Liver (tissue), 9 donors: ENCODE results near the gene MEF2A. TPM values are rescaled to one million over a fixed set of nuclear protein-coding genes. Genes with fewer than 3 reads are reported as not detected.
A peak's percentile ranks its signal among the peaks of the same experiment; 100 is the strongest.

Experiments used
- DNase-seq: peaks from one replicate; pipeline ENCODE4 v3.0.0-alpha.2; 2017; ENCODE audit warnings: low spot score
- H3K27ac ChIP-seq, 2 donors: one replicate each; pipeline ENCODE4 v1.7.0; 2013; ENCODE audit warnings: inconsistent platforms in 2 of 2, low read length in 2 of 2, control low read depth in 1 of 2, low read depth in 1 of 2, mild to moderate bottlenecking in 1 of 2
- H3K27me3 ChIP-seq, 4 donors: one replicate each; pipeline versions ENCODE4 v1.6.1 to v1.7.0; 2013; ENCODE audit warnings: low read length in 3 of 4, inconsistent platforms in 1 of 4, mild to moderate bottlenecking in 1 of 4, moderate library complexity in 1 of 4; ENCODE audit not compliant: control insufficient read depth in 4 of 4, insufficient read depth in 4 of 4
- H3K36me3 ChIP-seq, 4 donors: one replicate each; pipeline versions ENCODE4 v1.6.1 to v1.7.0; 2013; ENCODE audit warnings: low read length in 3 of 4, mild to moderate bottlenecking in 3 of 4, low read depth in 1 of 4, moderate library complexity in 1 of 4; ENCODE audit not compliant: control insufficient read depth in 4 of 4, insufficient read depth in 3 of 4
- H3K4me1 ChIP-seq, 4 donors: one replicate each; pipeline versions ENCODE4 v1.6.1 to v1.7.0; 2013; ENCODE audit warnings: low read length in 3 of 4, mild to moderate bottlenecking in 3 of 4, moderate library complexity in 1 of 4; ENCODE audit not compliant: control insufficient read depth in 4 of 4, insufficient read depth in 4 of 4
- H3K4me3 ChIP-seq, 3 donors: one replicate each; pipeline versions ENCODE4 v1.6.1 to v1.7.0; 2013; ENCODE audit warnings: low read length in 3 of 3, control low read depth in 1 of 3, low read depth in 1 of 3, mild to moderate bottlenecking in 1 of 3
- H3K9ac ChIP-seq, 2 donors: one replicate each; pipeline ENCODE4 v1.7.0; 2013; ENCODE audit warnings: low read length in 2 of 2, mild to moderate bottlenecking in 2 of 2, moderate library complexity in 2 of 2, control low read depth in 1 of 2, low read depth in 1 of 2
- H3K9me3 ChIP-seq, 4 donors: one replicate each; pipeline versions ENCODE4 v1.6.1 to v1.7.0; 2013; ENCODE audit warnings: low read length in 3 of 4; ENCODE audit not compliant: control insufficient read depth in 4 of 4
- ATF3 ChIP-seq: IDR thresholded peaks from 2 replicates; pipeline ENCODE4 v1.6.1; 2016; ENCODE audit warnings: antibody characterized with exemption
- CTCF ChIP-seq: fragments of 150-350 bp; IDR thresholded peaks from 2 replicates; pipeline ENCODE4 v1.5.1; 2017; ENCODE audit warnings: improper control_type of control experiment, low read depth, low read length; ENCODE audit not compliant: missing input control
- EGR1 ChIP-seq, 2 donors: IDR thresholded peaks; 2 replicates each; pipeline ENCODE4 v1.6.1; 2016 to 2018; ENCODE audit warnings: antibody characterized with exemption in 2 of 2, low read depth in 2 of 2
- FOXA1 ChIP-seq: IDR thresholded peaks from 2 replicates; pipeline ENCODE4 v1.6.1; 2016; ENCODE audit warnings: antibody characterized with exemption
- FOXA2 ChIP-seq: IDR thresholded peaks from 2 replicates; pipeline ENCODE4 v1.6.1; 2016; ENCODE audit warnings: antibody characterized with exemption
- GABPA ChIP-seq, 2 donors: IDR thresholded peaks in 1 of 2; conservative IDR thresholded peaks in 1 of 2; 2 replicates each; pipeline ENCODE4 v1.6.1; 2016; ENCODE audit warnings: antibody characterized with exemption in 2 of 2, mild to moderate bottlenecking in 1 of 2, moderate library complexity in 1 of 2
- HNF4G ChIP-seq: IDR thresholded peaks from 2 replicates; pipeline ENCODE4 v1.6.1; 2016; ENCODE audit warnings: antibody characterized with exemption
- JUND ChIP-seq, 2 donors: IDR thresholded peaks; 2 replicates each; pipeline ENCODE4 v1.6.1; 2016; ENCODE audit warnings: antibody characterized with exemption in 2 of 2
- MAX ChIP-seq: IDR thresholded peaks from 2 replicates; pipeline ENCODE4 v1.6.1; 2016; ENCODE audit warnings: antibody characterized with exemption
- NR2F2 ChIP-seq: IDR thresholded peaks from 2 replicates; pipeline ENCODE4 v1.6.1; 2016; ENCODE audit warnings: antibody characterized with exemption
- RAD21 ChIP-seq, 2 donors: IDR thresholded peaks; 2 replicates each; pipeline ENCODE4 v1.6.1; 2016; ENCODE audit warnings: antibody characterized with exemption in 2 of 2, mild to moderate bottlenecking in 2 of 2
- REST ChIP-seq: IDR thresholded peaks from 2 replicates; pipeline ENCODE4 v1.6.1; 2016; ENCODE audit warnings: antibody characterized with exemption, mild to moderate bottlenecking
- RXRA ChIP-seq, 2 donors: IDR thresholded peaks; 2 replicates each; pipeline ENCODE4 v1.6.1; 2017 to 2018; ENCODE audit warnings: antibody characterized with exemption in 2 of 2, mild to moderate bottlenecking in 1 of 2
- SP1 ChIP-seq: IDR thresholded peaks from 2 replicates; pipeline ENCODE4 v1.6.1; 2018; ENCODE audit warnings: antibody characterized with exemption, mild to moderate bottlenecking
- TAF1 ChIP-seq: conservative IDR thresholded peaks from 2 replicates; pipeline ENCODE4 v1.6.1; 2016; ENCODE audit warnings: antibody characterized with exemption, mild to moderate bottlenecking
- YY1 ChIP-seq: IDR thresholded peaks from 2 replicates; pipeline ENCODE4 v1.6.1; 2016; ENCODE audit warnings: antibody characterized with exemption, mild to moderate bottlenecking
- ZBTB33 ChIP-seq: IDR thresholded peaks from 2 replicates; pipeline ENCODE4 v1.6.1; 2016; ENCODE audit warnings: antibody characterized with exemption
- WGBS: extraction: QIAGEN DNeasy Blood & Tissue Kit; methylation state at CpG from one replicate; pipeline ENCODE4 v1.1.7; 2013; 5-methylcytosine and 5-hydroxymethylcytosine counted together
- polyA plus RNA-seq, 2 donors: library from polyadenylated mRNA; stranded (reverse) in 1 of 2; unstranded in 1 of 2; fragments of 200-250 nt in 1 of 2; fragments of >200 nt in 1 of 2; fragmentation: Nextera tagmentation in 1 of 2; extraction: Ambion mirVana in 1 of 2; gene quantifications; one replicate each; pipeline versions ENCODE4 v1.2.1 to v1.2.3, GENCODE V29; 2013 to 2015
- total RNA-seq, 2 donors: library from RNA; depleted of rRNA; stranded (reverse); fragments of >200 nt; gene quantifications; one replicate each; pipeline ENCODE4 v1.2.3, GENCODE V29; 2014
- donor health status: healthy.
- donor health status: healthy.
- donor health status: healthy.
- donor health status: healthy.
- donor health status: healthy.

Gene MEF2A
- total and polyA plus RNA-seq, 4 donors, result 8.5 to 45.9 (median 18.2) TPM

GRCh38 chr15:99674279-99674678, 108.5 kb downstream of the MEF2A start:
- H3K27ac ChIP-seq, result peak overlapping the region; percentile 28 to 43
- H3K4me1 ChIP-seq, result peaks cover 0 to 30% (median 5%) of the 10 kb centered on the region in 4 donors

GRCh38 chr15:99677540-99678134, 111.9 kb downstream of the MEF2A start:
- H3K9ac ChIP-seq, result no peak overlapping the region
- H3K27ac ChIP-seq, result no peak overlapping the region
- WGBS, result 87% methylated on average over 4 of the region's 4 CpGs
- no peak for DNase-seq
- H3K4me3 ChIP-seq, result no peak overlapping the region
- no peak for TF ChIP-seq RAD21 (IDR thresholded peaks at IDR 0.05)
- TF ChIP-seq ZBTB33, result no peak
- no peak for TF ChIP-seq TAF1
- no peak for TF ChIP-seq RXRA (IDR thresholded peaks at IDR 0.05)
- no peak for TF ChIP-seq REST
- no peak for TF ChIP-seq GABPA (IDR thresholded peaks at IDR 0.05 in 1 of 2, conservative IDR thresholded peaks at IDR 0.05 in 1 of 2)
- no peak for TF ChIP-seq JUND (IDR thresholded peaks at IDR 0.05)
- no peak for TF ChIP-seq NR2F2
- no peak for TF ChIP-seq CTCF
- no peak for TF ChIP-seq FOXA2
- no peak for TF ChIP-seq YY1
- no peak for TF ChIP-seq HNF4G
- TF ChIP-seq ATF3, result no peak
- TF ChIP-seq EGR1 (IDR thresholded peaks at IDR 0.05; ENCODE audit: low read depth in 2 of 2), result no peak
- TF ChIP-seq SP1, result no peak
- TF ChIP-seq FOXA1, result no peak
- no peak for TF ChIP-seq MAX
- peaks cover 0 to 22% (median 2%) of the 10 kb centered on the region in 4 donors for H3K4me1 ChIP-seq
- H3K27me3 ChIP-seq, result no peaks in the 10 kb centered on the region
- no peaks in the 10 kb centered on the region for H3K9me3 ChIP-seq
- peaks cover 4 to 25% (median 12%) of the 10 kb centered on the region in 4 donors for H3K36me3 ChIP-seq

More at GRCh38 chr15:99674279-99674678, 108.5 kb downstream of the MEF2A start:
- no peak for DNase-seq
- no peak for TF ChIP-seq RXRA (IDR thresholded peaks at IDR 0.05)
- TF ChIP-seq MAX, result no peak
- no peak for TF ChIP-seq EGR1 (IDR thresholded peaks at IDR 0.05; ENCODE audit: low read depth in 2 of 2)
- TF ChIP-seq ATF3, result no peak
- TF ChIP-seq JUND (IDR thresholded peaks at IDR 0.05), result no peak
- H3K9ac ChIP-seq, result no peak overlapping the region
- H3K27me3 ChIP-seq, result no peaks in the 10 kb centered on the region
- no peaks in the 10 kb centered on the region for H3K9me3 ChIP-seq
- 39% methylated on average over 2 of the region's 2 CpGs for whole genome bisulfite sequencing
- H3K4me3 ChIP-seq, result no peak overlapping the region
- H3K36me3 ChIP-seq, result peaks cover 4 to 17% (median 12%) of the 10 kb centered on the region in 4 donors
